Activated CD4-positive, CD25-positive, alpha-beta regulatory T cell (primary cell): ENCODE data around the gene TRIP10.

Experiments used
- DNase-seq, 4 experiments: peaks; one replicate each; lab custom pipeline; 2025; lab: John Stamatoyannopoulos, UW

The TRIP10 gene

DNA sequence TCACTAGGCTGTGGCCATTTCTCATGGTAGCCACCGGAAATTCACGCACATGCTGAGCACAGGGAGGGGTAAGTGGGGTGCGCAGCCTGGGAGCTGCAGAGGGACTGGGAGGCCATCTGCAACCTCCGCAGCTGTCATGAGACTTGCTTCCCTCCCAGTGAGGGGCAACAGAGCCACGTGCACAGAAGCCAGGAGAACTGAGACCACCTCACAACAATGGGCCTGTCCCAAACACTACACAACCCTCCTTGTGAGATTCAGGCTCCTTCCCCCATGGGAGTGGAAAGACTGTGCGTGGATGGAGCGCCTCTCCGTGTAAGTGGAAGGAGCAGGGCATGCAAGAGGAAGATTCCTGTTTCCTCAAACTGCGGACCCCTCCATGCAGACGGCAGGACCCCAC, 27.9 kb upstream of the TRIP10 start:
- no peak for DNase-seq

DNA sequence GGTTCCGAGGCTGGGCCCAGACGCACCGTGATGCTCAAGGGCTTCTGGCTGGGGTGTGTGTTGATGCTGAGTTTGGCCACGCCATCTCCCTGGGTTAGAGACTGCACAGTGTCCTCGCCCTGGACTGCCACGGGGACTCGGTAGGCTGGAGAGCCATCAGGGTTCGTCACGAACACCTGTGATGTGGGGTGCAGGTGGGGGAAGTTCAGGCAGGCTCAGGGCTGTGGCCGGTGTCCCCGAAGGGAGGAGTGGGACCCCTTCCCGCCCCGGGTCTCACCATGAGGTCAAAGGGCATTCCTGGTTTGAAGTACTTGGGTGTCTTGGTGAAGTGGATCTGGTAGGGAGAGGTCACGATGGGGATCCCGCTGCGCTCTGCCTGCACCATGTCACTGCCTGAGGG, 27.2 kb upstream of the TRIP10 start:
- DNase-seq: no peak

DNA sequence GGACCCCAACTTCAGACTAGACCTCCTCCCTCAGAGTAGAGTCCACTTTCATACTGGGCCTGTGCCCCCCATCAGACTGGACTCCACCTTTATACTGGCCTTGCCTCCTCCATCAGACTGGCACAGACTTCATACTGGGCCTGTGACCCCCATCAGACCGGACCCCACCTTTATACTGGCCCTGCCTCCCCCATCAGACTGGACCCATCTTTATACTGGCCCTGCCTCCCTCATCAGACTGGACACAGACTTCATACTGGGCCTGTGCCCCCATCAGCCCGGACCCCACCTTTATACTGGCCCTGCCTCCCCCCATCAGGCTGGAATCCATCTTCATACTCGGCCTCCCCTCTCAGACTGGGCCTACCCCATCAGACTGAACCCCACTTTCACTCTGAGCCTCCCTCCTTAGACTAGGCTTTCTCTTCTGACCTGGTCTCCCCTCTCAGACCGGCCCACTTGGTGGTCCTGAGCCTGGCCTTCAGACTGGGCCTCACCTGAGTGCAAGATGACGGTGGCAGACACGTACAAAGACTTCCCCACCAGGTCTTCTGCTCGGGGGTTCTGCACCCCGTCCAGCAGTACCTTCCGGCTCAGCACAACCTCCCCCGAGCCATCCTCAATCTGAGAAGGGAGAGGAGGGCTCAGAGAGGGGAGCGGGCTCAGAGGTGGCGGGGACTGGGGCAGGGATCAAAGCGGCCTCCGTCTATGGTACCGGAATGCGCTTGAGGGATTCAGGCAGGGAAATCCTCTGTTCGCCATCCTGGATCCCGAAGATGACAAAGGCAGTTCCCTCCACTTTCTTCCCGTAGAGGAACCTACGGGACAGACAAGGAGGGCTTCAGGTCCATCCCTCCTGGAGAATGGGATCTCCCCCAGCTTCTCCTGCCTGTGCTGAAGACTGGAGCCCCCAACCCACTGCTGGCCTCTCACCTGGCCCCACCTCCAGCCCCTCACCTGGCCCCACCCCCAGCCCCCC, 26.5 kb upstream of the TRIP10 start:
- no peak for DNase-seq

- no peak for DNase-seq
Observed at GRCh38 chr19:6713773-6714692, 25.4 kb upstream of the TRIP10 start.

- DNase-seq: no peak
Observed at GRCh38 chr19:6714749-6715555, 24.5 kb upstream of the TRIP10 start.

GRCh38 chr19:6716610-6716970, 22.9 kb upstream of the TRIP10 start:
- DNase-seq: no peak

DNA sequence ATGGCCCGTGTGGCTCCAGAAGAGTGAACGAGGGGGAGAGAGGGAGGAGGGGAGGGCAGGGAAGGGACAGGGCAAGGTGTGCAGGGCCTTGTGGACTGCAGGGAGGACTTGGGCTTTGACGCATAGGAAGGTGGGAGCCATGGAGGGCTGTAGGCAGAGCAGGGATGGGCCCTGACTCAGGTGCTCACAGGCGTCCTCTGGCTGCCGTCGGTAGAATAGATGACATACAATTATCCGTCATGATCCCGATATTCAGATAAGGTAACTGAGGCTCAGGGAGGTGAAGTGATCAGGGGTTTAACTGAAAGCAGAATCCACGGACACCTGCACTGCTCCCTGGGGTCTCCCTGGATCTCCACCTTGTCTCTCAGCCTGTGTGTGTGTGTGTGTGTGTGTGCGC, 22.4 kb upstream of the TRIP10 start:
- DNase-seq: no peak

- DNase-seq: no peak
Observed at GRCh38 chr19:6717441-6717971, 22.0 kb upstream of the TRIP10 start.

DNA sequence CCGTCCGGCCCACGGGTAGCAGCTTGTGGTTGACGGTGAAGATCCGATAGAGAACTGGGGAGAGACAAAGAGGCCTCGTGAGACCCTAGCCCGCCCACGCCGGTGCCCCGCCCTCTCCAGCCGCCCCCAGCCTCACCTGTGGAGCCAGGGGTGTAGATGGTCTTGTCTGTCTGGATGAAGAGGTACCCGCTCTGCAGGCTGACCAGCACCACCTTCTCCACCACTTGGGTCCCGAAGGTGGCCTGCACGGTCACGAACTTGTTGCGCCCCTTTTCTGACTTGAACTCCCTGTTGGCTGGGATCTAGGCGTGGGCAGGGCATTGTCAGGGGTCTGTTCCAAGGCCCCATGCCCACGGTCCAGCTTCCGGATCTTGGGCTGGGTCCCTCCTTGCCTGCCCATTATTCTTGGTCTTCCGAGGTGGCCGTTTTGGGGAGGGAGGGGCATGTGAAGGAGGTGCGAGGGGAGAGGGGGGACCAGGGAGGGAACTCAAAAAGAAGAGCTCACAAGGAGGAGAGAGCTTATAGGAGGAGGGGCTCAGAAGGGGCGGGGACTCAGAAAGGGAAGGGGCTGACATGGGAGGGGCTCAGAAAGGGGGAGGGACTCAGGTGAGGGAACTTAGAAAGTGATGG, 21.3 kb upstream of the TRIP10 start:
- DNase-seq: no peak

DNA sequence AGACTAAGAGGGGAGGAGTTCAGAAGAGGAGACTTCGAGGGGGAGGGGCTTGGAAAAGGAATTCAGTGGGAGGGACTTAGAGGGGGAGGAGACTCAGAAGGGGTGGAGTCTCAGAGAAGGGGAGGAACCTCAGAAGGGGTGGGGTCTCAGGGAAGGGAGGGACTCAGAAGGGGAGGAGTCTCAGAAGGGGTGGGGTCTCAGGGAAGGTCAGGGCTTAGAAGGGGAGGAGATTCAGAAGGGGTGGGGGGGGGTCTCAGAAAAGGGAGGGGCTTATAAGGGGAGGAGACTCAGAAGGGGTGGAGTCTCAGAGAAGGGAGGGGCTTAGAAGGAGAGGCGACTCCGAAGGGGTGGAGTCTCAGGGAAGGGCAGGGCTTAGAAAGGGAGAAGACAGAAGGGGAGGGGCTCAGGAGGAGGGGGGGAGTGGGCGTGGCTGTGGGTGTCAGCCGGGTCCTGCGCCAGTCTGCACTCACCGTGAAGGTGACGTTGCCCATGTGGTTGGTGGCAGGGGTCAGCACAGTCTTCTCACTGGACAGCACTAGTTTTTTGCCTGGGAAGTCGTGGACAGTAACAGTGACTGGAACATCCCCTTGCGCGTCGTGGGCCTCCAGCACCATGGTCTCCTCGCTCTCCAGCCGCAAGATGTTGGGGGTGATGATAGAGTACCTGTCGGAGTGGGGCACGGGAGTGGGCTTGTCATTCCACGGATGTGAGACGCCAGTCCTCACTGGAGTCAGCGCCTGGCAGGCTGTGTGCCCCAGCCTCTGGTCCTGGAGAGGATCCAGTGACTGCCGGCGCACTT, 20.5 kb upstream of the TRIP10 start:
- no peak for DNase-seq

- no peak for DNase-seq
Observed at GRCh38 chr19:6719540-6719861, 20.0 kb upstream of the TRIP10 start.

DNA sequence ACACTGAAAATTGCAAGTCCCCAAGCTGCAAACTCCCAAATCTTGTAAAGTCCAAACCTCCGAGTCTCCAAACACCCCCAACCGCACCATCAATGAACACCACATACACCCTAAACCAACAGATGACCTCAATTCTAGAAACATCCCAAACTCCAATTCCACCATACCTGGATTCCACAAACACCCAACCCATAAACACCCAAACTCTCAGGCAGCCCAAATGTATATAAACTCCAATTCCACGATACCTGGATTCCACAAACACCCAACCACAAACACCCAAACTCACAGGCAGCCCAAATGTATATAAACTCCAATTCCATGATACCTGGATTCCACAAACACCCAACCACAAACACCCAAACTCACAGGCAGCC, 19.5 kb upstream of the TRIP10 start:
- DNase-seq: no peak

- DNase-seq: no peak
Observed at GRCh38 chr19:6720369-6721137, 18.9 kb upstream of the TRIP10 start, which contains the start of gene C3. Gene C3 (minus strand): TSS chr19:6720650. CDS start chr19:6720589, 61 bp downstream.

GRCh38 chr19:6721138-6721474, 18.4 kb upstream of the TRIP10 start:
- DNase-seq: no peak

- DNase-seq: no peak
Observed at GRCh38 chr19:6721773-6722172, 17.7 kb upstream of the TRIP10 start.

GRCh38 chr19:6723108-6723618, 16.3 kb upstream of the TRIP10 start:
- no peak for DNase-seq

DNA sequence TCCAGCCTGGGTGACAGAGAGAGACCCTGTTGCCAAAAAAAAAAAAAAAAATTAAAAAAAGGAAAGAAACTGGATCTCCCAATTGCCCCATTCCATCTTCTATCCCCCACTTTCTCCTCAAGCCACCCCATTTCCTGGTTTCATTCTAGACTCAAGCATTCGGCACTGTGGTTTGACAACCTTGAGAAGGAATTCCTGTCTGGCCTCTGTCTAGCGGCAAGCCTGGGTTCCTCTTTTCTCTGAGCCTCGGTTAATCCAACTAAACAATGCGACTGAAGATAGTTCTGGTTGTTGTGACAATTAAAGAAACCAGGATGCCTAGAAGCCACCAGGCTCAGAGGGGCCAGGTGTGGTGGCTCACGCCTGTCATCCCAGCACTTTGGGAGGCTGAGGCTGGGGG, 15.7 kb upstream of the TRIP10 start:
- no peak for DNase-seq

- DNase-seq: no peak
Observed at GRCh38 chr19:6724631-6725492, 14.6 kb upstream of the TRIP10 start.
